NOMO-1 treated with DMSO at 0.1 percent for 48 hours (cell line): ENCODE results near the gene OS9.

Experiments
- DNase-seq: peaks from one replicate; lab custom pipeline; 2025; ENCODE audit not compliant: unreplicated experiment; lab: John Stamatoyannopoulos, UW

The OS9 gene

GRCh38 chr12:57764662-57765002 is 70.7 kb downstream of the OS9 start:
- DNase-seq, result no peak

DNA sequence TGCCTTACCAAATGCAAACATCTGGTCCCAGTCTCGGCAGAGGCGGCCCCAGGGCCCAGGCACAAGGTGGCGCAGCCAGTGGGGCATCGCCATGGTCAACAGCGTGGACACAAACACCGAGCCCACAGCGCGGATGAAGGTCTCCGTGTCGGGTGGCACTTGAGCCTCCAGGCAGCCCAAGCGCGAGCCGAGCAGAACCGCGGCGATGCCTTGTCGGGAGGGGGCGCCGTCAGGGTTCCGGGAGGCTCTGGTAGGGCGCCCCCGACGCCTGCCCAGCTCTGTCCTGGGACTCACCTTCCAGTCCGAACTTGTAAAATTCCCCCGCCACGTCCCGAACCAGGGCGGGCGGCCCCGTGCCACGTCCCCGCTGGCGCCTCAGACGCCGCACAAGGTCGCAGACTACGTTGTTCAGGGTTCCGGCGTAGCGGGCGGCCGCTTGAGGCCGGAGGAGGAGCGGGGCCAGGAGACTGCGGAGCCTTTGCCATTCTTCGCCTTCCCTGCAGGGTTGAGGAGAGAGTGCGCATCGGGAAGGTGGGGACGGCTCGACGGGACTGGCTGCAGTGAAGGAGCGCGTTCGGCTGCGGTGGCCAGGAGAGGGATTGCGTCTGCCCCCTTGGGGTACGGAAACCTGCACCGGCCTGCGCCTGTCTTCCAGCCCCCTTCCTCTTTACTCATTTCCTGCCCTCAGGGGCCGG is 71.2 kb downstream of the OS9 start:
- DNase-seq, result no peak

- no peak for DNase-seq
Observed at GRCh38 chr12:57765698-57766463, 71.9 kb downstream of the OS9 start.

GRCh38 chr12:57766464-57767304 is 72.8 kb downstream of the OS9 start, which contains the start of gene CYP27B1:
TSS of gene CYP27B1 (minus strand) at chr12:57767078. CDS start at chr12:57767041, 37 bp downstream.
- no peak for DNase-seq

DNA sequence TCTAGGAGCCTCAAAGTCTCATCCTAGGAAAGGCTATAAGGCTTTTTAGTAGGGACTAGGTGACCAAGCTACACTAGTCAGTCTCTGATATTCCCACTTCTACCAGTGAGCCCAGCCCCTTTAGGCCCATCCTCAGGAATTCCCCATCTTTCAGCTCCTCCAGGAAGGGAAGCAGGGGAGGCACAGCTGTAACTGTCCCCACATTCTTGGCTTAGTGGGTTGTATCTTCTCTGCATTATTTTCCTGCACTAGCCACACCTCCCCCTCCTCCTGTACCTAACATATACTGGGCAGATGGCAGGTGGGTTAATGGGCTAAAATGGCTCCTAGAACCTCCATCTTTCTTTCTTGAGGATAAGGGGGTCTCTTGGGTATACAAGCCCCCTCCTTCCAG is 73.4 kb downstream of the OS9 start:
- DNase-seq, result no peak

DNA sequence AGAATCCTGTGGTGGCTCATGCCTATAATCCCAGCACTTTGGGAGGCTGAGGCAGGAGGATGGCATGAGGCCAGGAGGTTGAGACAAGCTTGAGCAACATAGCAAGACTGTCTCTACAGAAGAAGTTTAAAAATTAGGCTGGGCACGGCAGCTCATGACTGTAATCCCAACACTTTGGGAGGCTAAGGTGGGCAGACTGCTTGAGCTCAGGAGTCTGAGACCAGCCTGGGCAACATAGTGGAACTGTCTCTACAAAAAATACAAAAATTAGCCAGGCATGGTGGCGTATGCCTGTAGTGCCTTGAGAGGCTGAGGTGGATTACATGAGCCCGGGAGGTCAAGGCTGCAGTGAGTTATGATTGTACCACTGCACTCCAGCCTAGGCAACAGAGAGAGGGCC is 73.9 kb downstream of the OS9 start:
- DNase-seq, result no peak

- DNase-seq, result no peak
Observed at GRCh38 chr12:57769594-57769993, 75.7 kb downstream of the OS9 start.

DNA sequence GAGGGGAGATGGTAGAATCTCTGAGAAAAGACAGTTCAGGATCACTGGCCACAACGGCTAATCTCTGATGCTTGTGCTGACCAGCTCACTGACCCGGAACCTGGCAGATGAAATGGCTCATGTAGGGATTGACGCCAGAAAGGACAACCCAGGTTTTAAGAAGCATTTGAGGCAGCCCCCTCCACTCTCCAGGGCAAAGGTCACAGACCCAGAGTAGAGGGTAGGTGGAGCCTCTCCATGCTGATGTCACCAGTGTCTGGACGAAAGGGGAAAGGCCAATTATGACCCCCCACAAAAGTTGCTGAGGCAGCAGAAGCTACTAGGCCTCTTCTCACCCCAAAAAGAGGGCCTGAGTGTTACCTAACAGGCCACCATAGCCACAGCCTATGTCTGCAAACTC is 76.8 kb downstream of the OS9 start:
- DNase-seq, result no peak
